Keratinocyte (primary cell): ENCODE results near the gene SMG7. TPM values are rescaled to one million over a fixed set of nuclear protein-coding genes. Genes with fewer than 3 reads are reported as not detected.

ENCODE experiments used
- DNase-seq: peaks from one replicate; pipeline ENCODE4 v3.0.0-alpha.2; 2011; ENCODE audit warnings: low read depth, missing footprints, low spot score
- FAIRE-seq: peaks from 2 replicates; lab custom pipeline; 2011; peaks lifted over from hg19 to GRCh38; lab: Jason Lieb, UNC
- H2AFZ ChIP-seq: 2 replicates; pipeline ENCODE4 v1.6.0; 2012; ENCODE audit warnings: low read length, control low read depth, inconsistent platforms; ENCODE audit not compliant: control insufficient read depth
- H3K27ac ChIP-seq: 2 replicates; pipeline ENCODE4 v1.5.1; 2011; ENCODE audit warnings: low read length; ENCODE audit not compliant: control insufficient read depth, insufficient read depth
- H3K27me3 ChIP-seq: 3 replicates; pipeline ENCODE4 v1.6.0; 2011; ENCODE audit warnings: low read length; ENCODE audit not compliant: control insufficient read depth, insufficient read depth; ENCODE audit errors: extremely low read depth
- H3K36me3 ChIP-seq, 2 experiments: 2 replicates in 1 of 2; 3 replicates in 1 of 2; pipeline ENCODE4 v1.5.1; 2011; ENCODE audit warnings: low read length in 2 of 2, mild to moderate bottlenecking in 1 of 2; ENCODE audit not compliant: control insufficient read depth in 2 of 2, insufficient read depth in 2 of 2; ENCODE audit errors: extremely low read depth in 1 of 2
- H3K4me1 ChIP-seq: 3 replicates; pipeline ENCODE4 v1.5.1; 2011; ENCODE audit warnings: low read length; ENCODE audit not compliant: control insufficient read depth, insufficient read depth; ENCODE audit errors: extremely low read depth
- H3K4me2 ChIP-seq: 3 replicates; pipeline ENCODE4 v1.6.0; 2011; ENCODE audit warnings: low read depth, low read length; ENCODE audit not compliant: control insufficient read depth, insufficient read depth; ENCODE audit errors: extremely low read depth
- H3K4me3 ChIP-seq, 3 experiments: fragments of 200-600 bp in 1 of 3; sonication (generic) in 1 of 3; 2 replicates in 2 of 3; 3 replicates in 1 of 3; pipeline ENCODE4 v1.5.1; 2011 to 2016; ENCODE audit warnings: low read length in 3 of 3, mild to moderate bottlenecking in 3 of 3, control low read depth in 2 of 3, inconsistent platforms in 1 of 3, low read depth in 1 of 3, mixed read lengths in 1 of 3, mixed run types in 1 of 3, moderate library complexity in 1 of 3; ENCODE audit not compliant: control insufficient read depth in 2 of 3, insufficient read depth in 2 of 3; ENCODE audit errors: extremely low read depth in 1 of 3
- H3K79me2 ChIP-seq: 2 replicates; pipeline ENCODE4 v1.6.0; 2012; ENCODE audit warnings: low read length; ENCODE audit not compliant: control insufficient read depth, insufficient read depth
- H3K9ac ChIP-seq: 3 replicates; pipeline ENCODE4 v1.6.0; 2011; ENCODE audit warnings: low read length; ENCODE audit not compliant: control insufficient read depth, insufficient read depth; ENCODE audit errors: extremely low read depth
- H3K9me1 ChIP-seq: 3 replicates; pipeline ENCODE4 v1.6.0; 2011; ENCODE audit warnings: low read length; ENCODE audit not compliant: control insufficient read depth, insufficient read depth; ENCODE audit errors: extremely low read depth
- H3K9me3 ChIP-seq: 2 replicates; pipeline ENCODE4 v1.5.1; 2012; ENCODE audit warnings: low read depth, low read length; ENCODE audit not compliant: control insufficient read depth
- H4K20me1 ChIP-seq: 3 replicates; pipeline ENCODE4 v1.6.0; 2011; ENCODE audit warnings: low read length; ENCODE audit not compliant: control insufficient read depth, insufficient read depth; ENCODE audit errors: extremely low read depth
- CTCF ChIP-seq, 3 experiments: IDR thresholded peaks in 1 of 3; conservative IDR thresholded peaks in 1 of 3; optimal IDR thresholded peaks in 1 of 3; 2 replicates in 2 of 3; 3 replicates in 1 of 3; pipeline versions ENCODE3 to v1.5.1; 2011; ENCODE audit warnings: low read length in 3 of 3, mild to moderate bottlenecking in 3 of 3, moderate library complexity in 2 of 3, control low read depth in 1 of 3, inconsistent platforms in 1 of 3; ENCODE audit not compliant: insufficient read depth in 2 of 3; ENCODE audit errors: extremely low read depth in 1 of 3
- EZH2 ChIP-seq: IDR thresholded peaks from one replicate; pipeline ENCODE4 v1.6.1; 2012; ENCODE audit warnings: inconsistent platforms, mild to moderate bottlenecking, low read length, moderate library complexity
- dilution Hi-C: fragments of 300-500 bp; cut with MboI; formaldehyde crosslinking; loops from one replicate; pipeline ENCODE4 v1.7.0; 2020; ENCODE audit warnings: low sequenced_read_pairs; ENCODE audit not compliant: extremely low pct_ligation_motif_present
- polyA plus RNA-seq, 5 experiments: library from polyadenylated mRNA; depleted of rRNA in 3 of 5; stranded (reverse) in 3 of 5; stranded (forward) in 1 of 5; unstranded in 1 of 5; fragments of >200 nt; gene quantifications; 1 replicate in 1 of 5; 2 replicates in 3 of 5; 3 replicates in 1 of 5; pipeline versions ENCODE4 v1.2.1 to v1.2.3, GENCODE V29; 2011 to 2012; ENCODE audit warnings: missing spikeins in 2 of 5, low read depth in 1 of 5, low replicate concordance in 1 of 5

Gene SMG7
- polyA plus RNA-seq, 1 donor (not counting 4 experiments of a cell fraction or from before 2014, with no cell fraction given): 38.2 TPM

- no peak for FAIRE-seq
- H4K20me1 ChIP-seq: no peaks in the 10 kb centered on the region
- H3K9ac ChIP-seq: no peak overlapping the region
Observed at GRCh38 chr1:183483224-183483623, 10.9 kb downstream of the SMG7 start.

GRCh38 chr1:183484254-183484653, 12.0 kb downstream of the SMG7 start:
- Histone ChIP-seq H3K9me3 (no peaks in the 10 kb centered on the region), H3K9me1 (peaks cover 6% of the 10 kb centered on the region), H3K79me2 (peaks cover 97% of the 10 kb centered on the region), H2AFZ (no peak overlapping the region), H3K36me3 (peaks cover 0 to 3% of the 10 kb centered on the region in 2 experiments), H3K4me1 (peaks cover 20% of the 10 kb centered on the region), H3K4me3 (no peak overlapping the region), H3K27me3 (no peaks in the 10 kb centered on the region), H3K9ac (no peak overlapping the region), H4K20me1 (no peaks in the 10 kb centered on the region), H3K27ac (no peak overlapping the region), H3K4me2 (no peak overlapping the region)
- DNase-seq: no peak
- dilution Hi-C loops: no loop called here
- FAIRE-seq: no peak
- TF ChIP-seq EZH2: no peak
- no peak for TF ChIP-seq CTCF (optimal IDR thresholded peaks at IDR 0.05 in 1 of 3, IDR thresholded peaks at IDR 0.05 in 1 of 3, conservative IDR thresholded peaks at IDR 0.05 in 1 of 3; ENCODE audit: extremely low read depth in 1 of 3, insufficient read depth in 2 of 3, low read length in 3 of 3)

More at GRCh38 chr1:183483224-183483623, 10.9 kb downstream of the SMG7 start:
- dilution Hi-C loops: no loop called here
- no peak overlapping the region for H3K4me2 ChIP-seq
- peaks cover 98% of the 10 kb centered on the region for H3K79me2 ChIP-seq
- no peak for DNase-seq
- peaks cover 6% of the 10 kb centered on the region for H3K9me1 ChIP-seq
- no peak overlapping the region for H2AFZ ChIP-seq
- H3K36me3 ChIP-seq: peaks cover 0 to 3% of the 10 kb centered on the region in 2 experiments
- peaks cover 20% of the 10 kb centered on the region for H3K4me1 ChIP-seq
- no peak overlapping the region for H3K27ac ChIP-seq
- H3K9me3 ChIP-seq: no peaks in the 10 kb centered on the region
- TF ChIP-seq EZH2 (no peak), CTCF (optimal IDR thresholded peaks at IDR 0.05 in 1 of 3, IDR thresholded peaks at IDR 0.05 in 1 of 3, conservative IDR thresholded peaks at IDR 0.05 in 1 of 3; ENCODE audit: extremely low read depth in 1 of 3, insufficient read depth in 2 of 3, low read length in 3 of 3) (no peak)
- no peaks in the 10 kb centered on the region for H3K27me3 ChIP-seq
- no peak overlapping the region for H3K4me3 ChIP-seq
